ENCODE measurements around the gene MCHR2. TPM values are rescaled to one million over a fixed set of nuclear protein-coding genes. Genes with fewer than 3 reads are reported as not detected.

The MCHR2 gene
- polyA plus RNA-seq, 2 donors: not detected

- H3K36me3 ChIP-seq (ENCODE audit: control insufficient read depth in 2 of 2, insufficient read depth in 2 of 2, low read length in 1 of 2): no peaks in the 10 kb centered on the region
- no peak overlapping the region for H3K27ac ChIP-seq (ENCODE audit: low read depth in 2 of 2, low read length in 1 of 2)
- no peaks in the 10 kb centered on the region for H3K4me1 ChIP-seq (ENCODE audit: control insufficient read depth in 2 of 2, insufficient read depth in 2 of 2, low read length in 1 of 2)
- no peaks in the 10 kb centered on the region for H3K9me3 ChIP-seq (ENCODE audit: control insufficient read depth in 2 of 2, insufficient read depth in 1 of 2, low read depth in 1 of 2, low read length in 1 of 2)
- no peaks in the 10 kb centered on the region for H3K27me3 ChIP-seq (ENCODE audit: control insufficient read depth in 1 of 2, insufficient read depth in 2 of 2, low read length in 2 of 2)
- H3K4me3 ChIP-seq (ENCODE audit: low read depth in 1 of 2, low read length in 2 of 2): no peak overlapping the region
Observed at GRCh38 chr6:99933129-99933528, 60.9 kb downstream of the MCHR2 start.

GRCh38 chr6:99912657-99913056 is 81.4 kb downstream of the MCHR2 start:
- Histone ChIP-seq H3K27ac (ENCODE audit: low read depth in 2 of 2, low read length in 1 of 2) (no peak overlapping the region), H3K36me3 (ENCODE audit: control insufficient read depth in 2 of 2, insufficient read depth in 2 of 2, low read length in 1 of 2) (no peaks in the 10 kb centered on the region), H3K4me1 (ENCODE audit: control insufficient read depth in 2 of 2, insufficient read depth in 2 of 2, low read length in 1 of 2) (no peaks in the 10 kb centered on the region), H3K9me3 (ENCODE audit: control insufficient read depth in 2 of 2, insufficient read depth in 1 of 2, low read depth in 1 of 2, low read length in 1 of 2) (no peaks in the 10 kb centered on the region), H3K4me3 (ENCODE audit: low read depth in 1 of 2, low read length in 2 of 2) (no peak overlapping the region), H3K27me3 (ENCODE audit: control insufficient read depth in 1 of 2, insufficient read depth in 2 of 2, low read length in 2 of 2) (no peaks in the 10 kb centered on the region)
- WGBS, 2 donors: 62 to 66% methylated on average over 4 of the region's 4 CpGs

GRCh38 chr6:99905209-99906106 is 88.6 kb downstream of the MCHR2 start:
- Histone ChIP-seq H3K9me3 (ENCODE audit: control insufficient read depth in 2 of 2, insufficient read depth in 1 of 2, low read depth in 1 of 2, low read length in 1 of 2) (no peaks in the 10 kb centered on the region), H3K4me1 (ENCODE audit: control insufficient read depth in 2 of 2, insufficient read depth in 2 of 2, low read length in 1 of 2) (no peaks in the 10 kb centered on the region), H3K36me3 (ENCODE audit: control insufficient read depth in 2 of 2, insufficient read depth in 2 of 2, low read length in 1 of 2) (no peaks in the 10 kb centered on the region), H3K4me3 (ENCODE audit: low read depth in 1 of 2, low read length in 2 of 2) (no peak overlapping the region), H3K27ac (ENCODE audit: low read depth in 2 of 2, low read length in 1 of 2) (no peak overlapping the region), H3K27me3 (ENCODE audit: control insufficient read depth in 1 of 2, insufficient read depth in 2 of 2, low read length in 2 of 2) (no peaks in the 10 kb centered on the region)
- WGBS, 2 donors: 45 to 46% methylated on average over 4 of the region's 4 CpGs

- no peaks in the 10 kb centered on the region for H3K4me1 ChIP-seq (ENCODE audit: control insufficient read depth in 2 of 2, insufficient read depth in 2 of 2, low read length in 1 of 2)
- no peaks in the 10 kb centered on the region for H3K27me3 ChIP-seq (ENCODE audit: control insufficient read depth in 1 of 2, insufficient read depth in 2 of 2, low read length in 2 of 2)
- WGBS, 2 donors: 56 to 57% methylated on average over 6 of the region's 6 CpGs
- no peak overlapping the region for H3K27ac ChIP-seq (ENCODE audit: low read depth in 2 of 2, low read length in 1 of 2)
- no peaks in the 10 kb centered on the region for H3K9me3 ChIP-seq (ENCODE audit: control insufficient read depth in 2 of 2, insufficient read depth in 1 of 2, low read depth in 1 of 2, low read length in 1 of 2)
- H3K36me3 ChIP-seq (ENCODE audit: control insufficient read depth in 2 of 2, insufficient read depth in 2 of 2, low read length in 1 of 2): no peaks in the 10 kb centered on the region
- no peak overlapping the region for H3K4me3 ChIP-seq (ENCODE audit: low read depth in 1 of 2, low read length in 2 of 2)
Observed at GRCh38 chr6:99901596-99902384, 92.2 kb downstream of the MCHR2 start.

- WGBS, 2 donors: 62 to 72% methylated on average over 3 of the region's 3 CpGs
- no peak overlapping the region for H3K4me3 ChIP-seq (ENCODE audit: low read depth in 1 of 2, low read length in 2 of 2)
- H3K4me1 ChIP-seq (ENCODE audit: control insufficient read depth in 2 of 2, insufficient read depth in 2 of 2, low read length in 1 of 2): no peaks in the 10 kb centered on the region
Observed at GRCh38 chr6:99894815-99895214, 99.2 kb downstream of the MCHR2 start.

GRCh38 chr6:99887066-99887465 is 107.0 kb downstream of the MCHR2 start:
- Histone ChIP-seq H3K27ac (ENCODE audit: low read depth in 2 of 2, low read length in 1 of 2) (no peak overlapping the region), H3K9me3 (ENCODE audit: control insufficient read depth in 2 of 2, insufficient read depth in 1 of 2, low read depth in 1 of 2, low read length in 1 of 2) (no peaks in the 10 kb centered on the region), H3K4me1 (ENCODE audit: control insufficient read depth in 2 of 2, insufficient read depth in 2 of 2, low read length in 1 of 2) (no peaks in the 10 kb centered on the region), H3K4me3 (ENCODE audit: low read depth in 1 of 2, low read length in 2 of 2) (no peak overlapping the region), H3K27me3 (ENCODE audit: control insufficient read depth in 1 of 2, insufficient read depth in 2 of 2, low read length in 2 of 2) (no peaks in the 10 kb centered on the region), H3K36me3 (ENCODE audit: control insufficient read depth in 2 of 2, insufficient read depth in 2 of 2, low read length in 1 of 2) (no peaks in the 10 kb centered on the region)

More at GRCh38 chr6:99894815-99895214, 99.2 kb downstream of the MCHR2 start:
- Histone ChIP-seq H3K27ac (ENCODE audit: low read depth in 2 of 2, low read length in 1 of 2) (no peak overlapping the region), H3K9me3 (ENCODE audit: control insufficient read depth in 2 of 2, insufficient read depth in 1 of 2, low read depth in 1 of 2, low read length in 1 of 2) (peaks cover 0 to 2% of the 10 kb centered on the region in 2 donors), H3K36me3 (ENCODE audit: control insufficient read depth in 2 of 2, insufficient read depth in 2 of 2, low read length in 1 of 2) (no peaks in the 10 kb centered on the region), H3K27me3 (ENCODE audit: control insufficient read depth in 1 of 2, insufficient read depth in 2 of 2, low read length in 2 of 2) (no peaks in the 10 kb centered on the region)

GRCh38 chr6:99885051-99885450 is 109.0 kb downstream of the MCHR2 start:
- Histone ChIP-seq H3K4me3 (ENCODE audit: low read depth in 1 of 2, low read length in 2 of 2) (no peak overlapping the region), H3K4me1 (ENCODE audit: control insufficient read depth in 2 of 2, insufficient read depth in 2 of 2, low read length in 1 of 2) (no peaks in the 10 kb centered on the region), H3K27ac (ENCODE audit: low read depth in 2 of 2, low read length in 1 of 2) (no peak overlapping the region), H3K9me3 (ENCODE audit: control insufficient read depth in 2 of 2, insufficient read depth in 1 of 2, low read depth in 1 of 2, low read length in 1 of 2) (no peaks in the 10 kb centered on the region), H3K36me3 (ENCODE audit: control insufficient read depth in 2 of 2, insufficient read depth in 2 of 2, low read length in 1 of 2) (no peaks in the 10 kb centered on the region), H3K27me3 (ENCODE audit: control insufficient read depth in 1 of 2, insufficient read depth in 2 of 2, low read length in 2 of 2) (no peaks in the 10 kb centered on the region)
- WGBS, 2 donors: 54% methylated on average over 3 of the region's 3 CpGs

- Histone ChIP-seq H3K4me1 (ENCODE audit: control insufficient read depth in 2 of 2, insufficient read depth in 2 of 2, low read length in 1 of 2) (no peaks in the 10 kb centered on the region), H3K9me3 (ENCODE audit: control insufficient read depth in 2 of 2, insufficient read depth in 1 of 2, low read depth in 1 of 2, low read length in 1 of 2) (no peaks in the 10 kb centered on the region), H3K27me3 (ENCODE audit: control insufficient read depth in 1 of 2, insufficient read depth in 2 of 2, low read length in 2 of 2) (no peaks in the 10 kb centered on the region), H3K4me3 (ENCODE audit: low read depth in 1 of 2, low read length in 2 of 2) (no peak overlapping the region), H3K36me3 (ENCODE audit: control insufficient read depth in 2 of 2, insufficient read depth in 2 of 2, low read length in 1 of 2) (no peaks in the 10 kb centered on the region), H3K27ac (ENCODE audit: low read depth in 2 of 2, low read length in 1 of 2) (no peak overlapping the region)
- 80 to 87% methylated on average over 4 of the region's 4 CpGs for WGBS, 2 donors
Observed at GRCh38 chr6:99882128-99882702, 111.8 kb downstream of the MCHR2 start.

GRCh38 chr6:99879431-99879830 is 114.6 kb downstream of the MCHR2 start:
- Histone ChIP-seq H3K27ac (ENCODE audit: low read depth in 2 of 2, low read length in 1 of 2) (no peak overlapping the region), H3K4me1 (ENCODE audit: control insufficient read depth in 2 of 2, insufficient read depth in 2 of 2, low read length in 1 of 2) (no peaks in the 10 kb centered on the region), H3K36me3 (ENCODE audit: control insufficient read depth in 2 of 2, insufficient read depth in 2 of 2, low read length in 1 of 2) (no peaks in the 10 kb centered on the region), H3K4me3 (ENCODE audit: low read depth in 1 of 2, low read length in 2 of 2) (no peak overlapping the region), H3K9me3 (ENCODE audit: control insufficient read depth in 2 of 2, insufficient read depth in 1 of 2, low read depth in 1 of 2, low read length in 1 of 2) (no peaks in the 10 kb centered on the region), H3K27me3 (ENCODE audit: control insufficient read depth in 1 of 2, insufficient read depth in 2 of 2, low read length in 2 of 2) (no peaks in the 10 kb centered on the region)
- WGBS, 2 donors: 55 to 71% methylated on average over 3 of the region's 3 CpGs

All from esophagus (tissue), 2 donors.